Pons (tissue), 1 donor: ENCODE results near the gene TMEM106A.
"Not testable (repeated sequence)": the region's sequence is repeated elsewhere in the genome, so short reads cannot be mapped to it uniquely, and the experiment has no call there.

Experiments used
- DNase-seq: peaks from one replicate; pipeline ENCODE4 v3.0.0-alpha.2; 2016; ENCODE audit warnings: low spot score

TMEM106A gene

DNA sequence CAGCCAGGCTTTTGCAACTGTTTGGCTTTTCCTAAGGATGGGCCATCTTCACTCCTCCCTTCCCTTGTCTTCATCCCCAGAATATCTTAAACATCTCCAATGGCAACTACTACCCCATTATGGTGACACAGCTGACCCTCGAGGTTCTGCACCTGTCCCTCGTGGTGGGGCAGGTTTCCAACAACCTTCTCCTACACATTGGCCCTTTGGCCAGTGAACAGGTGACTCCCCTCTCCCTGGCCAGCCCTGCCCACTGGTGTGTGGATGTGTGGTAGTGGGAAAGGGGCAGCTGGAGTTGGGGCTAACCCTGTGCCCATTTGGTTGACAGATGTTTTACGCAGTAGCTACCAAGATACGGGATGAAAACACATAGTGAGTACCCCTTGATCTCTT lies 4.7 kb downstream of the TMEM106A start:
- no peak for DNase-seq

- no peak for DNase-seq
These were observed 5.3 kb downstream of the TMEM106A start for GRCh38 chr17:43216762-43217613.

DNA sequence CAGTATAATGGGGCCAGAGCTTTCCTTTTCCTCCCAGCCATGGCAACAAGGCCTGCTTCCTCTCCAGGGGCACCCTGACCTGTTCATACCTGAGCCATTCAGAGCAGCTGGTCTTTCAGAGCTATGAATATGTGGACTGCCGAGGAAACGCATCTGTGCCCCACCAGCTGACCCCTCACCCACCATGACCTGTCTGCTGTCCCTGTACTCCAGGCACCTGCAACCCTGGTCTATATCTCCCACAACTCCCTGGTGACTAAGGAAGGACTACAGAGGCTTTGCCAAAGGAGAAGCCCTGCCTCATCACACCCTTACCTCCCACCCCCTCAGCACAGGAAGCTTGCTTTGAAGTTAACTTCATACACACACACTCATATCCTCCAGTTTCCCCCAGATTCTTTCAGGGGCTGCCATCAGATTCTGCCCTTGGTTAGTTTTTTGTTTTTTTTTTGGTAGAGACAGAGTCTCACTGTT lies 6.0 kb downstream of the TMEM106A start:
- no peak for DNase-seq

GRCh38 chr17:43219001-43219400 lies 7.3 kb downstream of the TMEM106A start:
- no peak for DNase-seq

- DNase-seq, result no peak
These were observed 8.2 kb downstream of the TMEM106A start for GRCh38 chr17:43219746-43220380.

- no peak for DNase-seq
These were observed 8.9 kb downstream of the TMEM106A start for GRCh38 chr17:43220511-43221125.

DNA sequence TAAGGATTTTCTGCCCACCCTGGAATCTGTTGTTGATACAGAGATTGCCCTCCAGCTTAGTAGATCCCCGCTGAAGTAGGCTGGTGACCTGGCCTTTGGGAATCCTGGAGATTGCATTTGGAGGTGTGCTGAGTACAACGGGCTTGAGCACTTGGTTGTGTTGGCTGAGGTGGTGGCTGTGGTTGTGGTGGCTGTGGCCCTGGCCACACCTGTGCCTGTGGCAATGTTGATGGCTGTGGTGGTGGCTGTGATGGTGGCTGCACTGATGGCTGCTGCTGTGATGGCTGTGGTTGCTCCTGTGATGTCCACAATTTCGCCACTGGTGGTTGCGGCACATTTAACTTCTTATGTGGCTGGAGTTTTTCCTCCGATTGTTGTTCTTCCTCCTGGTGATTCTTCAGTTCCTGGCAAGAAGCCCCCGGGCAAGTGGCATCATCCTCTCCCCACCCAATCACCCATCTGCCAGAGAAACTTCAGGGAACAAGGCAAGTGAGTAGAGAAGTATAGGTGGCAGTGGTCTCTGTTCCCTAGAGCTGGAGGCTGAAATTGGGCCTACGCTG lies 12.6 kb downstream of the TMEM106A start:
- no peak for DNase-seq

GRCh38 chr17:43226393-43226792 lies 14.7 kb downstream of the TMEM106A start:
- DNase-seq, result no peak

DNA sequence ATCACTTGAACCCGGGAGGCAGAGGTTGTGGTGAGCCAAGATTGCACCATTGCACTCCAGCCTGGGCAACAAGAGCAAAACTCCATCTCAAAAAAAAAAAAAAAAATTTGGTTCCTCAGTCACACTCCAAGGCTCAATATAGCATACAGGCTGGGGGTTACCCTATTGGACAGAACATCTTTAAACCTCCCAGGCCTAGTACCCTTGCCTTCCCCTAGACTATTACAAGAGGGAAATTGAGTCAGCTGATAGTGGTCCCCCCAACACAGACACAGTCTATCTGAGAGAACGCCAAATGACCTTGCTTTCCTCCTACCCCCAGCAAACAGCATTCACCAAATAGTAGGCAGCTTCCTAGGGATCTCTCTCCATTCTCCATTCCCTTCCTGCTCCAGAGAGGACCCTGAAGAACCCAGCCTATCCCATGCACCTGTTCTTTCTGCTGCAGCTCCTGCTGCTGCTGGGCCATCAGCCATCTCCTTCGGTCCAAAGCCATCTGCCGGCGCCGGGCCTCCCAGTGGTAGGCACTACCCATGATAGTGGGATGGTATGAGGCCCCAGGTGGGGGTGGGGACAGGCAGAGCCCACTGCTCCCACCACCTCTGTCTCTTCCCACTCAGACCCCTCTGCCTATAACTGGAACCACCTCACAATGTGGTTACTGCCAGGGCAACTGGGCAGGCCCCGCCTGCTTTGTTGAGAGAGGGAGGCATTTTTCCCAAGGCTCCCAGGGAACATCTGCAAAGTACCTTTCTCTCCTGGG lies 16.5 kb downstream of the TMEM106A start, which contains the start of gene CCDC200:
CCDC200 (minus strand) TSS at position 604 of the 763 bp plus-strand sequence; CDS start at position 535, 69 bp downstream.
- DNase-seq, result not testable (repeated sequence)

DNA sequence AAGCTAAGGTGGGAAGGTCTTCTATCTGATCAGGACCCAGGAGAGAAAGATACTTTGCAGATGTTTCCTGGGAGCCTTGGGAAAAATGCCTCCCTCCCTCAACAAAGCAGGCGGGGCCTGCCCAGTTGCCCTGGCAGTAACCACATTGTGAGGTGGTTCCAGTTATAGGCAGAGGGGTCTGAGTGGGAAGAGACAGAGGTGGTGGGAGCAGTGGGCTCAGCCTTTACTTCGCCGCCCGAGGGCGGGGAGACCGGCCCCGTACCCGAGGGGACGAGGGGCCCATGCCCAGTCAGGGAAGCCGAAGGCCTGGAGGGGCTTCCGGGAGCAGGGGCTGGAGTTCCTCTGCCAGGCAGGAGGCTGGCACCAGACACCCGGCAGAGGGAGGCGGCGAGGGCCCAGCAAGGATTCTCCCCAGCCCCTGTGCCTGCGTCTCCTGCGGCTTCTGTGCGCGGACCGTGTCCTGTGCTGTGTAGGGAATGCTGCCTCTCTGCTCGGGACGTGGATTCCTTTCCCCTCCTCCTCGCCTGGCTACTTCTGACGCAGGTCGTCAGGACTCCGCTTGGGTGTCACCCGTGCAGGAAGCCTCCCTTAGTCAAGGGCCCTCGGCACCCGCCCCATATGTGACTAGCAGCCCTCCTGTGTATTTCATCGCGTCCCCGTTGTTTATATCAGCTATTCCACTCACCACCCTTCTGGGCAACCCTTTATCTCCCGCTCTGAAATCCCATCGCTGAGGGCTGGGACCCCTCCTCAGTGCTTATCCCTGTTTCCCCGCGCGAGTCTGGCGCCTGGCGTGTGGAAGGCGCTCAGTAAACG lies 19.7 kb downstream of the TMEM106A start:
- not testable (repeated sequence) for DNase-seq

- peak; percentile 26 for DNase-seq
These were observed 20.5 kb downstream of the TMEM106A start for GRCh38 chr17:43232021-43232699.

GRCh38 chr17:43233263-43233662 lies 21.6 kb downstream of the TMEM106A start:
- DNase-seq, result not testable (repeated sequence)

DNA sequence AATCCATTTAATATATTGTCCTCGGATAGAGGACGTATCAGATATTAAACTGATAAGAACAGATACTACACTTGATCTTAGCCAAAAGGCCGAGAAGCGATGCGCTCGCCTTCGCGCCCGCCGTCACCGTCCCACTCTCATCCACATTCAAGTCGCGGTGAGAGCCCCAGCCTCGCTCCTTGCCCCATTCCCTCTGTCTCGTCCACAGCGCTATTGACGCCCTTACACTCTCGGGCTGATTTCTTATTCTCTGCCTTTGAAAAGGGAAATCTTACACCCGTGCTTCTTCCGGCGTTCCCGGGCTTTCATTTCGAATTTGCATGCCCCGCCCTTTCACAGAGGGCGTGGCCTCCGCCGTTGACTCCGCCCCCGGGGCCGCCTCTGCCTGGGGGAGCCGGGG lies 22.2 kb downstream of the TMEM106A start, which contains the start of gene RNU2-1:
RNU2-1 (minus strand) TSS at position 101 of the 400 bp plus-strand sequence.
- not testable (repeated sequence) for DNase-seq

DNA sequence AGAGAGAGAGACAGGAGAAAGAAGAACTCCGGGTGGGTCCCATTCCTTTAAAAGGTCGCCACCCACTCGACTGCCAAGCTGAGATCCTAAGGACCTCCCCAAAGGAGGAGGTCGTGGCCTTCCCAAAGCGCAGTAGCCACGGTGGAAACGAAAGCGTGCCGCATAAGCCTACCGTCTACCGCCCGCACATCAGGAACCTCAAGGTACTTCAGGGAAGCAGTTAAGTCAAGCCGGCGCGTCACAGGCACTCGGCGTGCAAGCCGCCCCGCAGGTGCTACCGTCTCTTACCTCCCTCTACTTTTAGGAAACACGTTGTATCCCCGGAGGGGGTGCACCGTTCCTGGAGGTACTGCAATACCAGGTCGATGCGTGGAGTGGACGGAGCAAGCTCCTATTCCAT lies 27.9 kb downstream of the TMEM106A start:
- DNase-seq, result not testable (repeated sequence)

GRCh38 chr17:43240596-43241352 lies 29.1 kb downstream of the TMEM106A start:
- not testable (repeated sequence) for DNase-seq

DNA sequence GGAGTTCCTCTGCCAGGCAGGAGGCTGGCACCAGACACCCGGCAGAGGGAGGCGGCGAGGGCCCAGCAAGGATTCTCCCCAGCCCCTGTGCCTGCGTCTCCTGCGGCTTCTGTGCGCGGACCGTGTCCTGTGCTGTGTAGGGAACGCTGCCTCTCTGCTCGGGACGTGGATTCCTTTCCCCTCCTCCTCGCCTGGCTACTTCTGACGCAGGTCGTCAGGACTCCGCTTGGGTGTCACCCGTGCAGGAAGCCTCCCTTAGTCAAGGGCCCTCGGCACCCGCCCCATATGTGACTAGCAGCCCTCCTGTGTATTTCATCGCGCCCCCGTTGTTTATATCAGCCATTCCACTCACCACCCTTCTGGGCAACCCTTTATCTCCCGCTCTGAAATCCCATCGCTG lies 34.8 kb downstream of the TMEM106A start:
- DNase-seq, result not testable (repeated sequence)
